Measurements from ENCODE around the gene TTBK2.

DNA sequence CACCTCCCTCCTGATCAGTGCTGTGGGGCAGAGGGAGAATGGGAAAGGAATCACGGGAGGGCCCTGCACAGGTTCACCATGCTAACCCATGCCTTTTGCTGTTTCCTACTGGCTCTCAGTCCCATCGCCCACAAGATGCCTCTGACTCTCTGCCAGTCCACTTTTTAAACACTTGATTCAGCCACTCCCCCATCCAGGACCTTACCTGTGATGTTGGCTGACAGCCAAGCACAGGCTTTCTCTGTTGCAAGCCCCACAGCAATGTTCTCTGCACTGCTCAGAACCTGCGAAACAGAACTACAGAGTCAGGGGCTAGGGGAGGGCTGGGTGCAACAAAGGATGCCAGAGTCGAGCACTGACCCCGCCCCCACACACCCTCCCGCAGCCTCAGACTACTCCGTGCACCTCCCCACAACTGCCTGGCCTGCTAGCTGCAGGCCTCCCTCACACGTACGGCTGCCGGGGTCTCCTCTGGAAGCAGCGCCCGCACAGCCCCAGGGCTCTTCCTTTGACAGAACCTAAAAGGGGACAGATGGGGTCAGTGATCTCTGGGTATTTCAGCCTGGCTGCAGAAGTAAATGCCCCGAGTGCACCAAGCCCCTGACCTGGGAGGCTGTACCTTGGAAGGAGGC is 192.7 kb downstream of the TTBK2 start:
- TF ChIP-seq EZH2phosphoT487 (IDR thresholded peaks at IDR 0.05; ENCODE audit: borderline replicate concordance, low read depth, low read length), result no peak
- TF ChIP-seq CTCF (conservative IDR thresholded peaks at IDR 0.05; ENCODE audit: low read length), result no peak

Measured in OCI-LY7 (cell line).